Medulla oblongata (tissue), 1 donor: Measurements from ENCODE around the gene RBMS3.
"Not testable (repeated sequence)": the region's sequence is repeated elsewhere in the genome, so short reads cannot be mapped to it uniquely, and the experiment has no call there.

ENCODE experiments used
- DNase-seq: peaks from one replicate; pipeline ENCODE4 v3.0.0-alpha.2; 2015; ENCODE audit errors: extremely low spot score

Gene RBMS3

DNA sequence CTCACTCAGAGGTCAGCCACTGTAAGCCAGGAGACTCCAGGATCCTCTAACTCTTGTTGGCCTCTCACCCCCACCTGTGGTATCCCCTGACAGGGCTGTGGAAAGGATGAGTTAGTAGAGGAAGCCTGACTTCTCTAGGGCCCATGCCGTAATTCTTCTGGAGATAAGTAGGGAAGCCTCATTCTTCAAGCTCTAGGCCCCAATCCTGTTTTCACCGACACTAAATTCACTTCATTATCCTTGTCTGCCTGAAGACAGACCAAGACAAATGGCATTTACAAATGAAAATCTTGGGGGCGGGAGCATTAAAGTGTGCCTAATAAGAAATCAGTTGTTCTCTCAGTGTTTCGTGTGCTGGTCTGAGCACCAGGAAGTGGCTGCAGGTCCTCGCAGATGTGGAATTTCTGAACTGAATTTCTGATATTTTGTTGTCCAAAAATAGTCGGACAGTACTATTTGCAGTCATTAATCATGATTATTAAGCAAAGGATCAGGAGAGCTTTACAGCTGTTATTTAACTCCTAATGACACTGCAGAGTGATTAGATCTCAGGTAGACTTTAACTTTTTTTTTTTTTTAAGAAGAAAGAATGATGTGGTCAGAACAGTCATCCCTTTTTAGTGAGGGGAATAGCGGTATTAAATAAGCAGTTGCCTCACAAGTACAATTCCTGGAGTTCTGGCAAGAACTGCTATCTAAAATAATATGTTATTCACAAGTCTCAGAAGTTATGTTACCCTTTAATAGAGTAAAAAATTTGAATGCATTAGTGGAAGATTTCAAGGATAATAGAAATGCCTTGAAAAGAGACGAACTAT lies 58.4 kb downstream of the RBMS3 start:
- no peak for DNase-seq

DNA sequence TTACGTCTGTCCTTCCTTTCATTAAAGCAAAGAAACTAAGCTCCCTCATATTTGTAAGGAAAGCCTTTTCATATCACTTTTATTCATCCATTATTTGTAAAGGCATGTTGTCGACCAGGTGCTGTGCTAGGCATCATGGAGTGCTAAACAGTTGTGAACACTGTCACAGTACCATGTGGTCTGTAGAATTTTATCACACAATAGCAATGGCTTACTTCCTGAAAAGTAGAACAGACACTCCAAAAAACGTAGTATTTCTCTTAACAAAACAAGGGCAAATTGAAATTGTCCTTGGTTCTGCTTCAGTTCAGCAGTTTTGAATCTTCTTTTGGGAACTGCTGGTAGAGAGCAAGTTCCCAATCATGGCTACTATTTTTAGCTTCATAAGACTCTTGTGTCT lies 63.3 kb downstream of the RBMS3 start:
- no peak for DNase-seq

DNA sequence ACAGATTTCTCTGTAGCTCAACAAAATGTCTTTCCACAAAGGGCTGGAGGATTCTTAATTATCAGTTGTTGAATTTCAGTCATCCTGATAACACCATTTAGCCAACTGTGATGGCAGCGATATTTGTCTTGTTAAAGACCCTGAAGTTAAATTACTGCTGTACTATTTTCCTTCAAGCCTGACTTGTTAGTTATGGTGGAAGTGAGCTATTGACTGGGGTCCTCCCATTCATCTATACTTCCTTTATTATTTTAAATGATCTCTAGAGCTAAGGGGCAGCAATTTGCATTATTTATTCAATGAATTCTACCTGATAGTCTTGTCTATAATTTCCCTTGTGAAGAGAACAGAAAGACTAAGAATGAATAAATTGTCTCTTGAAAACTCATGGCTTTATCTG lies 64.1 kb downstream of the RBMS3 start:
- no peak for DNase-seq

DNA sequence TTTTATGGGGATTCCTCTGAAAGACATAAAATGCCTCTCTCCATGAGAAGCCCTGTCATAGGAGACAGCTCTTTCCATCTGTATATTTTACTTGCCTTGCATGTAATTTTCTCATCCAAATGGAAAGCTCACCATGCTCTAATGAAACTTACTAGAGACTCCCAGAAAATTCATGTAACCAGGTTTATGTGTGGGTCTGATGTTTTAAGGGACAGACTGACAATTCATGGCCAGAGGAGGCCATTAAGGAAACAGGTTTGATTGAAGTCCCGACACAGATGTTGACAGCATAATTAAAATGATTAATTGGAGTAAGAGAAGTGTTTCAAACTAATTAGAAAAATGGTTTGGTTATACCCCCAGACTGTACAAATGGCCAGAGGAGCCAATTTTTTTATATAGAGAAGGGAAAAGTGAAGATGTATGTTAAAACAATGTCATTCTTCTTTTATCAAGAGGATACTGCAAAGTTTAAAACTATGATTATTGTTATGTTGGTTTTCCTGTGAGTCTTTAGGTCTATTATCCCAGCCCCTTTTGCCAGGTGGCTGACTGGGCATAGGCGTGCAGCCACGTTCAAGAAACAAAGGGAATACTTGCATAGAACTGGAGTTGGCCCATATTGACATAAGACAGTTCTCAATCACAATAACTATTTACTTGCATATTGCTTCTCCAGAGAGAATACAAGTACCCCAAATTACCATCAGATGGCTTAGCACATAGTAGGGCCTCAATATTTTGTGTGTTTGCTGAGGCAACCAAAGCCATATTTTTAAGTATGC lies 64.8 kb downstream of the RBMS3 start:
- no peak for DNase-seq

DNA sequence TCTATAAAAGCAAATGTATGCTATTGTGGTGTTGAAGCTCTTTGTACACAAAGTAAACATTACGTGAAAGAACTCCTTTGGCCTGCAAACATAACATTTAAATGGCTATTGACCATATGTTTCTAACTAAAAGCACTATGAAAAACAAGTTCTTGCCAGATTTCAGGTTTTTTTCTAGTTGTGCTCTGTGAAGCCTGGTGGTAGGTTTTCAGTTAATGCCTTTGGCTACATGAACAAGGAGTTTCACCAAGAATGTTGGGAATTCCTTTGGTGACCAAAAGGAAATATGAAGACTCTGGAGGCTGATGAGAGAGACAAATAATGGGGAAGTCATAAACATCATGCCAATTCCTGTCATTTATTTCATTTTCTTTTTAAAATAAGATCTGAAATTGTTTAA lies 66.0 kb downstream of the RBMS3 start:
- DNase-seq = no peak

DNA sequence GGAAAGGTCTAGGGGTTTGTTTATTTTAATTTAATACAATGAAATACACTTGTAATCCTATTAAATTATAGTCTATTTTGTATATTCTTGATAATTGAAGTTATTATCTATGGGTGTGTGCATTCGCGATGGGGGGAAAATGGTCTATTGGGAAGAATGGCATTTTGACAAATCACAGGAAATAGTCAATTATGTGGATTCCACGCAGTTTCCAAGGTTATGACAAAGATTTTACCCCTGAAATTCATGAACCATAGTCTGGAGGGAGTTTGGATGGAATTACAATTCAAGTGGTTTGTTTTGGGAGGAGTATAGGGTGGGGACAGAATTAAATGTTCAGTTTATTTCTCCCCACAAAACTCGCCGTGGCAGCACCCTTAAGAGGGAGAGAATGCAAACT lies 66.5 kb downstream of the RBMS3 start:
- DNase-seq = no peak

DNA sequence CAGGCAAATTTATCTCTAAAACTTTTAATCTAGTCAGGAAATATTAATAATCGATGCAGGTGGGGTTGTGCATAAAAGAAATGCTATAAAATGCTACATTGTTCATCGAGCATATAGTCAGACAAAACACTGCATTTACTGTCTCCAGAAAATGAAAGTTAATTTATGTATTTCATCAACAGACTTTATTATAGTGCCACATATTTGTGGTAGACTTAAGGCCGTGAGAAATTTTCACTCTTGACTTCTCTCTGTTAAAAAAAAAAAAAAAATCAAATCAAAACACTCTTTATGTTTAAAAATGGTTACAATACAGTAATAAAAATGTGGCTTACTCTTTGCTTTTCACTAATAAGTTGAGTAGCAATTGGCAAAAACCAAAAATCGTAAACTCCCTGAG lies 67.4 kb downstream of the RBMS3 start:
- no peak for DNase-seq

DNA sequence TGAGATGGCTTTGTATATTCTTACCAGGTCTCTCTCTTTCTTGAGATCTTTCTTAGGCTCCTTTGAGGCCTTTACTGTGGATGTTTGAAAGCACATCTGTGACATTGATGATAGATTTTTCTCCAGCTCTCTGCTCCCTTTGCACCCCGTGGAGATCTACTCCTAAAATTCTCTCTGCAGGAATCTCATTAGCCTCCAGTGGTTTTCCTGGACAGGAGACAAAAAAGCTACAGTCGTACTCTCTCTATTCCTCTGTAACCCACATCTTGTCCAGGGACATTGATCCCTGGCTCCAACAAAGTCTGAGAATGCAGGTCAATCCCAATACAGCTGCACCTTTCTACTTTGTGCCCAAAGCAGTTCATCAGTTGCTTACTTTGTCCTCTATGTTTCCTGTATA lies 68.2 kb downstream of the RBMS3 start:
- no peak for DNase-seq

- DNase-seq = no peak
Observed at GRCh38 chr3:29353807-29354206, 72.9 kb downstream of the RBMS3 start.

- DNase-seq = no peak
Observed at GRCh38 chr3:29354894-29355293, 74.0 kb downstream of the RBMS3 start.

DNA sequence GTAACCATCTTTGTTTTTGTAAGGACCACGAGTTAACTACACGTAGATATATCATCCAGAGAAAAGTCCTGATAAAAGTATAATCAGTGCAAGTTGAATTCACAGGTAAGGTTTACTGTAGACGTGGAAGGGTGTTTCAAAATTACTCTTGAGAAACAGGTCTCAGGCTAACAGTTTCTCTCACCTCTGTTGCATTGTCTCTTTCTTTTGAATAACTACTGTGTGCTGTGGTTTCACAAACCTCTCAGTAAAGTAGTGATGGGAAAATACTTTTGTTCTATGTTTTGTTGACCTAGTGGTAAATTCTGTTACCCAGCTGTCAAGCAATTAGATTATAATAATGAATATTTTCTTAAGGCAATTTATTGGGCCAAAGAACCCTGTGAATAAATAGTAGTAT lies 75.2 kb downstream of the RBMS3 start:
- no peak for DNase-seq

- DNase-seq = not testable (repeated sequence)
Observed at GRCh38 chr3:29360289-29360688, 79.4 kb downstream of the RBMS3 start.

- no peak for DNase-seq
Observed at GRCh38 chr3:29363110-29363509, 82.2 kb downstream of the RBMS3 start.

- no peak for DNase-seq
Observed at GRCh38 chr3:29370021-29370420, 89.2 kb downstream of the RBMS3 start.

DNA sequence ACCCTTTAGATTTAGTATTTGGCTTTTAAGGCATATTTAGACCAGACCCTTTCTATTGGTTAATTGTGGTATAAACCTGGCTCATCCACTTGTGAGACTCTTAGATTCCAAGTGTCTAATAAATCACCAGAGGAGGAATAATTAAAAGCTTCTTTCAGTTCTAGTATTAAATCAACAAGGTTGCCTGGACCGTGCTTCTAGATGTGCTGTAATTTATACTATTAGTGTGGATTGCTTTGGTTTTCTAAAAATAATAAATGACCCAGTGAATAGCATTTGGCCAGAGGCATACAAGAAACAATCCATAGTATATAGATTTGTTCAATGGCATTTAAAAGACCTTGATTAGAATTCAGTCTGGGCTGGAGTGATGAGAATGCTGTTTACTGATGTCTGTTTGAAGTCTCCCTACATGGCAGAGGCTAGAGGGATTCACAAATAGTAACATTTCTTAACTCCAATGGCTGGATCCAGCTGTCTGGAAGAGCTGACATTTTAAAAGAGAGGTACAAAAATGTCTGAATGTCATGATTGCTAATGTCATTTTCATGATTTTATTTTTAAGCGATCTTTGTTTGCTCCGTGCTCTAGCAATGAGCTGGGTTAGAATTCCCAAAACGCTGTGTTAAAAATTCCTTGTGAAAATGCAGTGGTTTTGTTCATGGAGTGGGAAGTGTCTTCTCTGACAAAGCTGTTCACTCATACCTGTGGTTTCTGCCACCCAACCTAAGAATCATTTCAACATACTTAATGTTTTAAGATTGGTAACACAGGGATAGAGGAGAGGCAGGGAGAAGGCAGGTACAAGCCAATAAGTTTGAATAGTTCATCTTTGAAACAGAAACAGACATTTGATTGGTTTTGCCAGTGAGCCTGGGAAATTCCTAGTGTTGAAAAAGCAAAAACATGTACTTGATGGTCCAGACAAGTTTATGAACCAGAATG lies 89.9 kb downstream of the RBMS3 start:
- DNase-seq = no peak

DNA sequence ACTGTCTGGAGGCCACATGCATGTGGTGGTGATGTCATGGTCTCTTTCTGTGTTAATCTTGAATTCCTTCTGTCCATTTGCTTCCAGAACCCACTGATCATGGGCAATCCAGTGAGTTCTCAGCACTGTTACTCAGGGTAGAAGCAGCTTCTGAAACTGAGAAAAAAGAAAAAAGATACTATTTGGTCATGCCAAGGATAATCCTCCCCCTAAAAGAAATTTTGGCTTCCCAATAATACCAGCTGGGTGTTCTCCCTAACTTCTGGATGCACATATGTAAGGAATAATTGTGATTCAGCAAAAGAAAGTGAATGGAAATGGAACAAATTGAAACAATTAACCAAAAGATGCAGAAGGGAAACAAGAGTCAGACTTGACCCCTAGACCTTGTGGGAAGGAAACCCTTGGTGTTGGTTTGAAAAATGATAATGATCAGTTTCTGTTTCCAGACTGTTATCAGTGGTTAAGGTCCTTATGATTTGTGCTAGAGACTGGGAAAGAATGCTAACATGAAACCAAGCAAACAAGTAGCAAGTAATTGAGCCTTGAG lies 92.3 kb downstream of the RBMS3 start:
- DNase-seq = no peak

GRCh38 chr3:29374226-29374625 lies 93.4 kb downstream of the RBMS3 start:
- no peak for DNase-seq

DNA sequence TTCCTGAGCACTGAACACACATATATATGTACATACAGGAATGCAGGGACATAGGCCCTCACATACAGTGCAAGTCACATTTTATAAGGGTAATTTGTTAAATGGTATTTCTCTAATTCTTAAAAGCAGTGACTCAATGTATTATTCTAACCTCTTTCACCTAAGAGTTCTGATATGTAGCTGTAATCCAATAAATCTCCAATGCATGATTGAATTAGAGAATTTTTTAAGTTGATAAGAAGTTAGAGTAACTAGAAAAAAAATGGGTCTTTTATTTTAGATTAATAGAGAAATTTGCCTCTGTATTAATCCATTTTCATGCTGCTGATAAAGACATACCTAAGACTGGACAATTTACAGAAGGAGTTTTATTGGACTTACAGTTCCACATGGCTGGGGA lies 98.2 kb downstream of the RBMS3 start:
- DNase-seq = no peak

DNA sequence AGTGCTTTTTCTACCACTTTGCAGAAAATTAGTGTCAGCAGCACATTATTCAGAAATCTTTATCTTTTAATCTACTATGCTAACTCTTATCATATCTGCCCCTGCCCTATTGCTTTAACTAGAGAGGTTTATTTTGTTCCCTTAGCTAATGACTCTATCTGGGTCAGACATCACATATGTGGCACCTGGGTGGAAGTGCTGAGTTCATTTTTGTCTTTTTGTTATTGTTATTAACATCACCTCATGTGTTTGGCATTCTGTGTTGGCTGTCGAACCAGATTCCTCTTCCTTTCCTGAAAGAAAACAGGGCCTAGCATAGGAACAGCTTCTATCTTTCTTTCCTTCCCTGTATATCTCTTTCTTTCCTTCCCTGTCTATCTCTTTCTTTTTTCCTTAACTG lies 100.7 kb downstream of the RBMS3 start:
- no peak for DNase-seq

- DNase-seq = no peak
Observed at GRCh38 chr3:29382409-29382808, 101.5 kb downstream of the RBMS3 start.

- DNase-seq = no peak
Observed at GRCh38 chr3:29382845-29383244, 102.0 kb downstream of the RBMS3 start.

GRCh38 chr3:29384640-29385039 lies 103.8 kb downstream of the RBMS3 start:
- no peak for DNase-seq
